HepG2 (cell line): ENCODE measurements around the gene VWA1. TPM values are rescaled to one million over a fixed set of nuclear protein-coding genes. Genes with fewer than 3 reads are reported as not detected.

Experiments
- AGO2 ChIP-seq: fragments of 200-400 bp; formaldehyde crosslinking; optimal IDR thresholded peaks from 2 replicates; pipeline ENCODE3; 2017; ENCODE audit warnings: mild to moderate bottlenecking, low read depth, low read length, moderate library complexity
- DNMT1 ChIP-seq: sonication (generic); formaldehyde crosslinking; IDR thresholded peaks from 2 replicates; pipeline ENCODE4 v1.5.1; 2020; ENCODE audit warnings: mild to moderate bottlenecking, missing genetic modification reagents
- IRX3 ChIP-seq: sonication (generic); formaldehyde crosslinking; IDR thresholded peaks from 2 replicates; pipeline ENCODE4 v1.8.1; 2023; ENCODE audit warnings: mild to moderate bottlenecking, low read depth, missing genetic modification reagents, borderline replicate concordance
- NFIB ChIP-seq: sonication (generic); formaldehyde crosslinking; IDR thresholded peaks from 2 replicates; pipeline ENCODE4 v1.9.0; 2021; ENCODE audit warnings: missing genetic modification reagents, mild to moderate bottlenecking, borderline replicate concordance
- NONO ChIP-seq, 2 experiments: fragments of 450-650 bp in 1 of 2; sonication (generic) in 1 of 2; formaldehyde crosslinking in 1 of 2; IDR thresholded peaks in 1 of 2; conservative IDR thresholded peaks in 1 of 2; 2 replicates each; pipeline versions ENCODE4 v1.6.1 to v1.8.0; 2017 to 2022; ENCODE audit warnings: mild to moderate bottlenecking in 1 of 2, missing genetic modification reagents in 1 of 2, moderate library complexity in 1 of 2
- PHF20 ChIP-seq: sonication (generic); formaldehyde crosslinking; IDR thresholded peaks from 2 replicates; pipeline ENCODE4 v1.5.0; 2020; ENCODE audit warnings: mild to moderate bottlenecking, missing genetic modification reagents
- SMAD1 ChIP-seq: sonication (generic); formaldehyde crosslinking; IDR thresholded peaks from 2 replicates; pipeline ENCODE4 v1.4.0; 2020; ENCODE audit warnings: missing genetic modification reagents, low read depth, mild to moderate bottlenecking, borderline replicate concordance
- SNRNP70 ChIP-seq: fragments of 200-400 bp; formaldehyde crosslinking; IDR thresholded peaks from 2 replicates; pipeline ENCODE4 v1.6.1; 2017; ENCODE audit warnings: mild to moderate bottlenecking, low read depth, low read length, moderate library complexity
- SOX5 ChIP-seq: IDR thresholded peaks from 2 replicates; pipeline ENCODE4 v1.6.1; 2016; ENCODE audit warnings: borderline replicate concordance
- YY1 ChIP-seq: IDR thresholded peaks from 2 replicates; pipeline ENCODE4 v1.6.1; 2011; ENCODE audit warnings: low read length, low read depth, moderate library complexity, mild to moderate bottlenecking; ENCODE audit not compliant: insufficient read depth, insufficient replicate concordance
- ZBTB3 ChIP-seq: sonication (generic); formaldehyde crosslinking; IDR thresholded peaks from 2 replicates; pipeline ENCODE4 v1.4.0; 2020; ENCODE audit warnings: low read depth, mild to moderate bottlenecking, moderate library complexity, missing genetic modification reagents, borderline replicate concordance
- ZKSCAN5 ChIP-seq: sonication (generic); formaldehyde crosslinking; IDR thresholded peaks from 2 replicates; pipeline ENCODE4 v1.5.1; 2020; ENCODE audit warnings: mild to moderate bottlenecking, missing genetic modification reagents
- ZNF12 ChIP-seq: sonication (generic); formaldehyde crosslinking; IDR thresholded peaks from 2 replicates; pipeline ENCODE4 v1.5.0; 2020; ENCODE audit warnings: missing genetic modification reagents
- ZNF331 ChIP-seq: sonication (generic); formaldehyde crosslinking; IDR thresholded peaks from 2 replicates; pipeline ENCODE4 v1.4.0; 2020; ENCODE audit warnings: missing genetic modification reagents
- ZNF33A ChIP-seq: sonication (generic); formaldehyde crosslinking; IDR thresholded peaks from 2 replicates; pipeline ENCODE4 v1.5.1; 2020; ENCODE audit warnings: missing genetic modification reagents, mild to moderate bottlenecking, moderate library complexity, borderline replicate concordance
- ZNF605 ChIP-seq: sonication (generic); formaldehyde crosslinking; IDR thresholded peaks from 2 replicates; pipeline ENCODE4 v1.8.0; 2022; ENCODE audit warnings: mild to moderate bottlenecking, missing genetic modification reagents
- ZNF746 ChIP-seq: sonication (generic); formaldehyde crosslinking; IDR thresholded peaks from 2 replicates; pipeline ENCODE4 v1.8.0; 2022; ENCODE audit warnings: mild to moderate bottlenecking, missing genetic modification reagents
- ZNF75D ChIP-seq: sonication (generic); formaldehyde crosslinking; IDR thresholded peaks from 2 replicates; pipeline ENCODE4 v1.8.1; 2023; ENCODE audit warnings: missing genetic modification reagents, mild to moderate bottlenecking, borderline replicate concordance
- polyA plus RNA-seq, 8 experiments: library from polyadenylated mRNA; depleted of rRNA in 3 of 8; stranded (reverse) in 7 of 8; unstranded in 1 of 8; fragments of >200 nt; fragmentation: Illumina TruSeq in 4 of 8; extraction: Trizol in 4 of 8; gene quantifications; 2 replicates each; pipeline versions ENCODE4 v1.2.1 to v1.2.3, GENCODE V29; 2011 to 2016; ENCODE audit warnings: low read depth in 4 of 8, missing spikeins in 1 of 8, mixed read lengths in 1 of 8; ENCODE audit not compliant: insufficient read depth in 1 of 8
- total RNA-seq, 5 experiments: library from RNA; depleted of rRNA; stranded (reverse); fragments of >200 nt; fragmentation: Illumina TruSeq; extraction: Trizol; gene quantifications; 2 replicates each; pipeline ENCODE4 v1.2.3, GENCODE V29; 2016; ENCODE audit warnings: low read depth in 1 of 5
- TF ChIP-seq, protein P1 (sequence below): fragments of 450-650 bp; IDR thresholded peaks from 2 replicates; pipeline ENCODE4 v1.6.1; 2017
- TF ChIP-seq, protein P2 (sequence below): sonication (generic); formaldehyde crosslinking; IDR thresholded peaks from 2 replicates; pipeline ENCODE4 v1.8.0; 2022; ENCODE audit warnings: missing genetic modification reagents, low read depth, mild to moderate bottlenecking, borderline replicate concordance
- TF ChIP-seq, protein P3 (sequence below): sonication (generic); formaldehyde crosslinking; IDR thresholded peaks from 2 replicates; pipeline ENCODE4 v1.9.0; 2021; ENCODE audit warnings: missing genetic modification reagents, mild to moderate bottlenecking, borderline replicate concordance
- TF ChIP-seq, protein P4 (sequence below): sonication (generic); formaldehyde crosslinking; conservative IDR thresholded peaks from 2 replicates; pipeline ENCODE4 v1.4.0; 2020; ENCODE audit warnings: mild to moderate bottlenecking, missing genetic modification reagents, moderate library complexity

Gene VWA1
- total and polyA plus RNA-seq, 2 of the 13 experiments (the other 11 are each of a cell fraction or from before 2014, with no cell fraction given), result 40.9 to 57.5 TPM

DNA sequence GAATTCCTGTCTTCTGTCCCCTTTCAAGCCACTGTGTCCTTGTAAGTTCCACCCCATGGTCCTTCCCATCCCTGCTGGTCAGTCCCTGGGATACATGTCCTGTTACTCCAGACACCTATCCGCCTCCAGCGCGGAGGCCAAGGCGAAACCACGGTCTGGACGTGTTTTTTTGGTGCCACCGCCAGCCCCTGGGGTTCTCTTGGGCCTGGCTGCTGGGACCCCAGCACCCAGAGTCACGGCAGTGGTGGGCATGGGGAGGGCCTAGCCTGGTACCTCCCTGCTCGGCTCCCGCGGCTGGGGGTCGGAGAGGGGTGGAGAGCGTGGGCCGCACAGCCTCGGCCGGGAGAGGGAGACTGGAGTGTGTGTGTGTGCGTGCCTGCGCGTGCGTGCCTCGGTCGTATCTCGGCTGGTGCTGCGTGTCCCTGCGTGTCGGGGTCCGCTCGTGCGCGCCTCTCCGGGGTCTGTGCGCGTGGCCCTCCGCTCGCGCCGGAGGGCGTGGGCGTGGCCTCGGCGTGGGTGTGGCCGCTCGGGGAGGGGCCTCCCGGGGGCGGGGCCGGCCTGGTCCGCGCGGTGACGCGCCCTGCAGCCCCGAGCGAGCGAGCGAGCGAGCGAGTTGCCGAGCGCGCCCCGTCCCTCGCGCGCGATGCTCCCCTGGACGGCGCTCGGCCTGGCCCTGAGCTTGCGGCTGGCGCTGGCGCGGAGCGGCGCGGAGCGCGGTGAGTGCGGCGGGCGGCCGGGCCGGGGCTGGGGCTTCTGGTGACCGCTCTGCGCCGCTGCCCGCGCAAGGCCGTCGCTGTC lies at the start of gene VWA1 (continued):
- TF ChIP-seq SNRNP70, result no peak
- TF ChIP-seq ZKSCAN5 (CRISPR knock-in tag), result no peak
- TF ChIP-seq SMAD1 (CRISPR knock-in tag), result peak; percentile 91
- TF ChIP-seq ZBTB3, result no peak
- no peak; the same call in 1 of the 2 replicates for TF ChIP-seq ZNF605 (CRISPR knock-in tag)
- TF ChIP-seq NONO (IDR thresholded peaks at IDR 0.05), result no peak
- TF ChIP-seq NONO (CRISPR knock-in tag; conservative IDR thresholded peaks at IDR 0.05), result 0 out of 2 replicates have a peak, but pooled peaks have one; percentile 27
- TF ChIP-seq, protein P1, sequence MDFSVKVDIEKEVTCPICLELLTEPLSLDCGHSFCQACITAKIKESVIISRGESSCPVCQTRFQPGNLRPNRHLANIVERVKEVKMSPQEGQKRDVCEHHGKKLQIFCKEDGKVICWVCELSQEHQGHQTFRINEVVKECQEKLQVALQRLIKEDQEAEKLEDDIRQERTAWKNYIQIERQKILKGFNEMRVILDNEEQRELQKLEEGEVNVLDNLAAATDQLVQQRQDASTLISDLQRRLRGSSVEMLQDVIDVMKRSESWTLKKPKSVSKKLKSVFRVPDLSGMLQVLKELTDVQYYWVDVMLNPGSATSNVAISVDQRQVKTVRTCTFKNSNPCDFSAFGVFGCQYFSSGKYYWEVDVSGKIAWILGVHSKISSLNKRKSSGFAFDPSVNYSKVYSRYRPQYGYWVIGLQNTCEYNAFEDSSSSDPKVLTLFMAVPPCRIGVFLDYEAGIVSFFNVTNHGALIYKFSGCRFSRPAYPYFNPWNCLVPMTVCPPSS, result no peak
- TF ChIP-seq, protein P2, sequence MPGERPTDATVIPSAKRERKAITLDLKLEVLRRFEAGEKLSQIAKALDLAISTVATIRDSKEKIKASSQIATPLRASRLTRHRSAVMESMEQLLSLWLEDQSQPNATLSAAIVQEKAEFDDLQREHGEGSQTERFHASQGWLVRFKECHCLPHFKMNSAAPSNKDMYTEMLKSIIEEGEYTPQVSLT (CRISPR knock-in tag), result no peak
- TF ChIP-seq, protein P3, sequence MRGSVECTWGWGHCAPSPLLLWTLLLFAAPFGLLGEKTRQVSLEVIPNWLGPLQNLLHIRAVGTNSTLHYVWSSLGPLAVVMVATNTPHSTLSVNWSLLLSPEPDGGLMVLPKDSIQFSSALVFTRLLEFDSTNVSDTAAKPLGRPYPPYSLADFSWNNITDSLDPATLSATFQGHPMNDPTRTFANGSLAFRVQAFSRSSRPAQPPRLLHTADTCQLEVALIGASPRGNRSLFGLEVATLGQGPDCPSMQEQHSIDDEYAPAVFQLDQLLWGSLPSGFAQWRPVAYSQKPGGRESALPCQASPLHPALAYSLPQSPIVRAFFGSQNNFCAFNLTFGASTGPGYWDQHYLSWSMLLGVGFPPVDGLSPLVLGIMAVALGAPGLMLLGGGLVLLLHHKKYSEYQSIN (CRISPR knock-in tag), result no peak
- TF ChIP-seq AGO2, result peak; percentile 79
- TF ChIP-seq ZNF12, result no peak
- TF ChIP-seq, protein P4, sequence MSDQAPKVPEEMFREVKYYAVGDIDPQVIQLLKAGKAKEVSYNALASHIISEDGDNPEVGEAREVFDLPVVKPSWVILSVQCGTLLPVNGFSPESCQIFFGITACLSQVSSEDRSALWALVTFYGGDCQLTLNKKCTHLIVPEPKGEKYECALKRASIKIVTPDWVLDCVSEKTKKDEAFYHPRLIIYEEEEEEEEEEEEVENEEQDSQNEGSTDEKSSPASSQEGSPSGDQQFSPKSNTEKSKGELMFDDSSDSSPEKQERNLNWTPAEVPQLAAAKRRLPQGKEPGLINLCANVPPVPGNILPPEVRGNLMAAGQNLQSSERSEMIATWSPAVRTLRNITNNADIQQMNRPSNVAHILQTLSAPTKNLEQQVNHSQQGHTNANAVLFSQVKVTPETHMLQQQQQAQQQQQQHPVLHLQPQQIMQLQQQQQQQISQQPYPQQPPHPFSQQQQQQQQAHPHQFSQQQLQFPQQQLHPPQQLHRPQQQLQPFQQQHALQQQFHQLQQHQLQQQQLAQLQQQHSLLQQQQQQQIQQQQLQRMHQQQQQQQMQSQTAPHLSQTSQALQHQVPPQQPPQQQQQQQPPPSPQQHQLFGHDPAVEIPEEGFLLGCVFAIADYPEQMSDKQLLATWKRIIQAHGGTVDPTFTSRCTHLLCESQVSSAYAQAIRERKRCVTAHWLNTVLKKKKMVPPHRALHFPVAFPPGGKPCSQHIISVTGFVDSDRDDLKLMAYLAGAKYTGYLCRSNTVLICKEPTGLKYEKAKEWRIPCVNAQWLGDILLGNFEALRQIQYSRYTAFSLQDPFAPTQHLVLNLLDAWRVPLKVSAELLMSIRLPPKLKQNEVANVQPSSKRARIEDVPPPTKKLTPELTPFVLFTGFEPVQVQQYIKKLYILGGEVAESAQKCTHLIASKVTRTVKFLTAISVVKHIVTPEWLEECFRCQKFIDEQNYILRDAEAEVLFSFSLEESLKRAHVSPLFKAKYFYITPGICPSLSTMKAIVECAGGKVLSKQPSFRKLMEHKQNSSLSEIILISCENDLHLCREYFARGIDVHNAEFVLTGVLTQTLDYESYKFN (CRISPR knock-in tag), result no peak
- no peak for TF ChIP-seq ZNF75D (CRISPR knock-in tag)
- TF ChIP-seq ZNF746 (CRISPR knock-in tag), result no peak; the same call in 1 of the 2 replicates
- 0 out of 2 replicates have a peak, but pooled peaks have one; percentile 43 for TF ChIP-seq IRX3 (CRISPR knock-in tag)
- peak; percentile 15; the same call in 1 of the 2 replicates for TF ChIP-seq ZNF331 (CRISPR knock-in tag)
- TF ChIP-seq PHF20 (CRISPR knock-in tag), result 0 out of 2 replicates have a peak, but pooled peaks have one; percentile 39
- no peak for TF ChIP-seq NFIB
- TF ChIP-seq DNMT1 (CRISPR knock-in tag), result peak; percentile 65
- TF ChIP-seq SOX5 (CRISPR knock-in tag), result 0 out of 2 replicates have a peak, but pooled peaks have one; percentile 38
- TF ChIP-seq ZNF33A, result no peak
- peak; percentile 23 for TF ChIP-seq YY1
